Pancreas (tissue), 10 donors: ENCODE results near the gene SAPCD1. TPM values are rescaled to one million over a fixed set of nuclear protein-coding genes. Genes with fewer than 3 reads are reported as not detected.
"Not testable (repeated sequence)": the region's sequence is repeated elsewhere in the genome, so short reads cannot be mapped to it uniquely, and the experiment has no call there.

Source experiments
- ATAC-seq, 4 donors: fragments of 200-7000 bp; cut with Tn5 transposase; one replicate each; pipeline versions ENCODE4 v1.8.0 to v1.9.1; 2020; ENCODE audit warnings: mild to moderate bottlenecking in 4 of 4, moderate library complexity in 4 of 4
- DNase-seq, 6 donors: peaks; one replicate each; pipeline ENCODE4 v3.0.0-alpha.2; 2020
- FAIRE-seq: peaks from 2 replicates; lab custom pipeline; 2012; peaks lifted over from hg19 to GRCh38; lab: Jason Lieb, UNC
- H3K27ac ChIP-seq, 4 donors: fragments of 200-600 bp; sonication (generic); 1 replicate in 3 of 4; 2 replicates in 1 of 4; pipeline versions ENCODE4 v1.5.0 to v1.8.0; 2020
- H3K27me3 ChIP-seq, 4 donors: fragments of 200-600 bp; one replicate each; pipeline ENCODE4 v1.8.0; 2021
- H3K36me3 ChIP-seq, 3 donors: fragments of 200-600 bp; sonication (generic) in 1 of 3; one replicate each; pipeline versions ENCODE4 v1.5.0 to v1.8.0; 2020 to 2021
- H3K4me1 ChIP-seq, 3 donors: fragments of 200-600 bp; one replicate each; pipeline ENCODE4 v1.8.0; 2021
- H3K4me3 ChIP-seq, 4 donors: fragments of 200-600 bp; sonication (generic) in 2 of 4; one replicate each; pipeline versions ENCODE4 v1.5.0 to v1.8.0; 2020 to 2021
- H3K9me3 ChIP-seq, 4 donors: fragments of 200-600 bp; one replicate each; pipeline ENCODE4 v1.8.0; 2021
- CTCF ChIP-seq, 4 donors: fragments of 200-600 bp; sonication (generic) in 3 of 4; IDR thresholded peaks; one replicate each; pipeline versions ENCODE4 v1.5.0 to v1.8.0; 2021; ENCODE audit warnings: antibody characterized with exemption in 4 of 4
- WGBS, 2 donors: extraction: QIAGEN DNeasy Blood & Tissue Kit; methylation state at CpG; one replicate each; pipeline ENCODE4 v1.1.7; 2013; 5-methylcytosine and 5-hydroxymethylcytosine counted together
- intact Hi-C, 3 donors: fragments of 100-400 bp; cut with DNase I; formaldehyde crosslinking; loops; one replicate each; pipeline versions ENCODE4 v1.11.1 to v1.14.2; 2022
- polyA plus RNA-seq, 2 donors: library from polyadenylated mRNA; stranded (reverse); fragments of 200-250 nt; gene quantifications; one replicate each; pipeline ENCODE4 v1.2.3, GENCODE V29; 2013
- total RNA-seq, 6 donors: library from RNA; stranded (reverse); fragmentation: NEBNext Ultra II Directional in 4 of 6; extraction: Animal tissue kit (Norgen Biotek cat#: 25700) in 4 of 6; gene quantifications; one replicate each; pipeline versions ENCODE4 v1.2.1 to v1.2.4, GENCODE V29; 2021 to 2023
- donor health status: healthy with polysubstance abuse.
- donor health status: DM: no; HTN: no; CAD: no; lungs with moderate emphysema.
- donor health status: DM: no; HTN: no; CAD: no.
- donor health status: control.
- donor health status: control.
- donor health status: Bipolar disorder and iron deficiency.
- donor health status: DM: yes; HTN: yes; CAD: no.
- donor health status: DM: no; HTN: no; CAD: no.
- donor health status: DM: no; HTN: no; CAD: no.
- donor health status: DM: yes; HTN: yes; CAD: no.

SAPCD1 gene
- total and polyA plus RNA-seq, 8 donors = 0.51 to 11.1 (median 0.69) TPM; not detected in 1

- Histone ChIP-seq H3K4me3 (no peak overlapping the region), H3K27ac (no peak overlapping the region), H3K4me1 (peaks cover 0 to 13% (median 5%) of the 10 kb centered on the region in 3 donors), H3K9me3 (no peaks in the 10 kb centered on the region), H3K27me3 (no peaks in the 10 kb centered on the region), H3K36me3 (no peaks in the 10 kb centered on the region)
- WGBS, 2 donors = 79% methylated on average over 3 of the region's 3 CpGs
- intact Hi-C loops = no loop called here
- DNase-seq (no peak), FAIRE-seq (no peak), ATAC-seq (no peak)
- TF ChIP-seq CTCF (IDR thresholded peaks at IDR 0.05) = no peak
These were observed 29.6 kb downstream of the SAPCD1 start for GRCh38 chr6:31792090-31792374.

GRCh38 chr6:31792761-31793171, 30.3 kb downstream of the SAPCD1 start:
- H3K9me3 ChIP-seq = no peaks in the 10 kb centered on the region
- intact Hi-C loops = no loop called here
- H3K27me3 ChIP-seq = no peaks in the 10 kb centered on the region
- peaks cover 0 to 13% (median 5%) of the 10 kb centered on the region in 3 donors for H3K4me1 ChIP-seq
- WGBS, 2 donors = 89 to 94% methylated on average over 12 of the region's 12 CpGs
- no peaks in the 10 kb centered on the region for H3K36me3 ChIP-seq
- H3K4me3 ChIP-seq = no peak overlapping the region
- DNase-seq (peak in 1 of 6 donors; percentile 53), FAIRE-seq (no peak), ATAC-seq (no peak)
- H3K27ac ChIP-seq = no peak overlapping the region
- TF ChIP-seq CTCF (IDR thresholded peaks at IDR 0.05) = no peak

- H3K9me3 ChIP-seq, DNase-seq, H3K27me3 ChIP-seq, FAIRE-seq, ATAC-seq, intact Hi-C loops, H3K36me3 ChIP-seq: not testable (repeated sequence)
- peak overlapping the region in 2 of 4 donors; percentile 94 to 96 for H3K4me3 ChIP-seq
- H3K27ac ChIP-seq = peak overlapping the region in 1 of 4 donors; percentile 94
- peaks cover 0 to 13% (median 5%) of the 10 kb centered on the region in 3 donors for H3K4me1 ChIP-seq
- 77 to 89% methylated on average over 6 of the region's 6 CpGs for WGBS, 2 donors
These were observed 31.4 kb downstream of the SAPCD1 start for GRCh38 chr6:31793927-31794245.

- DNase-seq = no peak
- no peaks in the 10 kb centered on the region for H3K27me3 ChIP-seq
- H3K4me1 ChIP-seq = peaks cover 0 to 13% (median 5%) of the 10 kb centered on the region in 3 donors
- peak overlapping the region in 3 of 4 donors; percentile 90 to 94 (median 94) for H3K27ac ChIP-seq
- H3K36me3 ChIP-seq = no peaks in the 10 kb centered on the region
- H3K9me3 ChIP-seq = no peaks in the 10 kb centered on the region
- WGBS, 2 donors = 9 to 13% methylated on average over 7 of the region's 7 CpGs
- peak in 1 of 4 donors; percentile 9 for ATAC-seq
- intact Hi-C loops = no loop called here
- TF ChIP-seq CTCF (IDR thresholded peaks at IDR 0.05) = no peak
- FAIRE-seq = no peak
- H3K4me3 ChIP-seq = peak overlapping the region; percentile 60 to 96 (median 90)
These were observed 31.9 kb downstream of the SAPCD1 start for GRCh38 chr6:31794294-31794865.

GRCh38 chr6:31794866-31795615, 32.6 kb downstream of the SAPCD1 start:
- H3K4me1 ChIP-seq = peaks cover 0 to 13% (median 5%) of the 10 kb centered on the region in 3 donors
- ATAC-seq = peak; percentile 15 to 38 (median 24)
- TF ChIP-seq CTCF (IDR thresholded peaks at IDR 0.05) = no peak
- peak in 4 of 6 donors; percentile 50 to 89 (median 62) for DNase-seq
- H3K36me3 ChIP-seq = no peaks in the 10 kb centered on the region
- peak overlapping the region; percentile 83 to 94 (median 92) for H3K27ac ChIP-seq
- no peaks in the 10 kb centered on the region for H3K9me3 ChIP-seq
- H3K4me3 ChIP-seq = peak overlapping the region; percentile 60 to 96 (median 90)
- intact Hi-C loops = no loop called here
- H3K27me3 ChIP-seq = no peaks in the 10 kb centered on the region
- FAIRE-seq = no peak
- 0 to 1% methylated on average over 44 of the region's 44 CpGs for WGBS, 2 donors
